DND-41 (cell line): Measurements from ENCODE around the gene KCNG4.

Experiments
- EZH2 ChIP-seq: IDR thresholded peaks from 3 replicates; pipeline ENCODE4 v1.6.1; 2012; ENCODE audit warnings: borderline replicate concordance, low read depth, mild to moderate bottlenecking, moderate library complexity, low read length, inconsistent platforms; ENCODE audit not compliant: severe bottlenecking
- TF ChIP-seq, protein P1 (sequence below): IDR thresholded peaks from 2 replicates; pipeline ENCODE4 v1.5.1; 2012; ENCODE audit warnings: borderline replicate concordance, low read length, moderate library complexity, mild to moderate bottlenecking; ENCODE audit not compliant: poor library complexity, severe bottlenecking; ENCODE audit errors: extremely low read depth

DNA sequence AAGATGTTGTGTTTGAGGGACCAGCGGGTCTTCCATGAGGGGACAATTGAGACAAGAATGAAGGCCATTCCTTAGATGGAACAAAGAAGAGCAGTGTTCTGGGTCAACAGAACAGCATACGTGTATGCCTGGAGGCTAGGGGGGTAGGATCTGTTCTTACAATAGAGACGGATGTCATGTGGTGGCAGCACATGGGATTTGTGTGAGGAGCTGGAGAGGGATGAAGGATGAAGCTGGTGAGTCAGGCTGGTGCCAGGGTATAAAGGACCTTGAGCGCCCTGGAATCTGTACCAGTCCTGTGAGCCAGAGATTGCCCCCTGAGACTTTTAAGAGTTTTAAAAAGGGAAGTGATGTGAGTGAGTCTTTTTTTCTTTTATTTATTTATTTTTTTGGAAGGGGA lies 32.1 kb upstream of the KCNG4 start:
- TF ChIP-seq EZH2, result no peak
- TF ChIP-seq, protein P1, sequence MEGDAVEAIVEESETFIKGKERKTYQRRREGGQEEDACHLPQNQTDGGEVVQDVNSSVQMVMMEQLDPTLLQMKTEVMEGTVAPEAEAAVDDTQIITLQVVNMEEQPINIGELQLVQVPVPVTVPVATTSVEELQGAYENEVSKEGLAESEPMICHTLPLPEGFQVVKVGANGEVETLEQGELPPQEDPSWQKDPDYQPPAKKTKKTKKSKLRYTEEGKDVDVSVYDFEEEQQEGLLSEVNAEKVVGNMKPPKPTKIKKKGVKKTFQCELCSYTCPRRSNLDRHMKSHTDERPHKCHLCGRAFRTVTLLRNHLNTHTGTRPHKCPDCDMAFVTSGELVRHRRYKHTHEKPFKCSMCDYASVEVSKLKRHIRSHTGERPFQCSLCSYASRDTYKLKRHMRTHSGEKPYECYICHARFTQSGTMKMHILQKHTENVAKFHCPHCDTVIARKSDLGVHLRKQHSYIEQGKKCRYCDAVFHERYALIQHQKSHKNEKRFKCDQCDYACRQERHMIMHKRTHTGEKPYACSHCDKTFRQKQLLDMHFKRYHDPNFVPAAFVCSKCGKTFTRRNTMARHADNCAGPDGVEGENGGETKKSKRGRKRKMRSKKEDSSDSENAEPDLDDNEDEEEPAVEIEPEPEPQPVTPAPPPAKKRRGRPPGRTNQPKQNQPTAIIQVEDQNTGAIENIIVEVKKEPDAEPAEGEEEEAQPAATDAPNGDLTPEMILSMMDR, result no peak
